ENCODE results near the gene MINDY2.

Gene MINDY2, protein sequence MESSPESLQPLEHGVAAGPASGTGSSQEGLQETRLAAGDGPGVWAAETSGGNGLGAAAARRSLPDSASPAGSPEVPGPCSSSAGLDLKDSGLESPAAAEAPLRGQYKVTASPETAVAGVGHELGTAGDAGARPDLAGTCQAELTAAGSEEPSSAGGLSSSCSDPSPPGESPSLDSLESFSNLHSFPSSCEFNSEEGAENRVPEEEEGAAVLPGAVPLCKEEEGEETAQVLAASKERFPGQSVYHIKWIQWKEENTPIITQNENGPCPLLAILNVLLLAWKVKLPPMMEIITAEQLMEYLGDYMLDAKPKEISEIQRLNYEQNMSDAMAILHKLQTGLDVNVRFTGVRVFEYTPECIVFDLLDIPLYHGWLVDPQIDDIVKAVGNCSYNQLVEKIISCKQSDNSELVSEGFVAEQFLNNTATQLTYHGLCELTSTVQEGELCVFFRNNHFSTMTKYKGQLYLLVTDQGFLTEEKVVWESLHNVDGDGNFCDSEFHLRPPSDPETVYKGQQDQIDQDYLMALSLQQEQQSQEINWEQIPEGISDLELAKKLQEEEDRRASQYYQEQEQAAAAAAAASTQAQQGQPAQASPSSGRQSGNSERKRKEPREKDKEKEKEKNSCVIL

DNA sequence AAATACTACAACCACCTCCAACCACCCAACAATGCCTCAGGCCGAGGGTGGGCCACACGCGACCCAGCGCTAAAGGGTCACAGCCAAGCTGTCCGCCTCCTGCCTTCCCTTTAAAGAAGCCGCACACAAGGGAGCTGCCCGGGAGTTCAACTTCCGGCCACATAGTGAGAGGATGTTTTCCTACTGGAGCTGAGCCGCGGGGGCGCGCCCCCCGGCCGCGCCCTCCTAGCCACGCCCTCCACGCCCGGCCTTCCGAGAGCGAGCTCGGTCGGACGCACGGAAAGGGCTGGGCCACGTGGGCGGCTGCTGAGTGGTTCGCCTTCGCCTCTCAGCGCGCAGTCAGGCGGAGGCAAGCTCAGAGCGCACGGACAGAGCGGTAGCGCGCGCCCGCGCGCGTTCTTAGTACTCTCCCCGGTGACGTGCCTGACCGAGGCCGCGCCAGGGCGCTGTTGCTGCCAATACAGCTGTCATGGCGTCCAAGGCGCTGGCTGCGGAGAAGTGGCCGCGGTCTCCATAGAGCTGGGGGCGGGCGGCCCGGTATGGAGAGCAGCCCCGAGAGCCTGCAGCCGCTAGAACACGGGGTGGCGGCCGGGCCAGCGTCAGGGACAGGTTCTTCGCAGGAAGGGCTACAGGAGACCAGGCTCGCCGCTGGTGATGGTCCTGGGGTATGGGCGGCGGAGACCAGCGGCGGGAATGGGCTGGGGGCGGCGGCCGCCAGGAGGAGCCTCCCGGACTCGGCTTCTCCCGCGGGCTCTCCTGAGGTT, at the start of gene MINDY2:
Gene MINDY2, plus strand, starts transcription at position 446 of the 764 bp plus-strand sequence. Its CDS starts 94 bp downstream, at position 540.
- DNase-seq: peak; percentile 93

GRCh38 chr15:58724466-58724865, 46.6 kb upstream of the MINDY2 start:
- no peak for DNase-seq

DNA sequence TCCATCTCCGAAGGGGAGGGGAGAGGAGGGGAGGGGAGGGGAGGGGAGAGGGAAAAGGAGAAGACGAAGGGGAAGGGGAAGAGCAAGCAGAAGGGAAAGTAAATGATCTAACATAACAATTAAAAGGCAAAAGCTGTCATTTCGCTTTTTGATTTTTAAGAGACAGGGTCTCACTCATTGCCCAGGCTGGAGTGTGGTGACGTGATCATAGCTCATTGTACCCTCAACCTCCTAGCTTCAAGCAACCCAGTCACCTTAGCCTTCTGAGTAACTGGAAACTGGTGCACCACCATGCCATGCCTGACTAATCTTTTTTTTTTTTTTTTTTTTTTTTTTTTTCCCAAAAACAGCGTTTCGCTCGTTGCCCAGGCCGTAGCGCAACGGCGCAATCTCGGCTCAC, 44.2 kb upstream of the MINDY2 start:
- DNase-seq: no peak

DNA sequence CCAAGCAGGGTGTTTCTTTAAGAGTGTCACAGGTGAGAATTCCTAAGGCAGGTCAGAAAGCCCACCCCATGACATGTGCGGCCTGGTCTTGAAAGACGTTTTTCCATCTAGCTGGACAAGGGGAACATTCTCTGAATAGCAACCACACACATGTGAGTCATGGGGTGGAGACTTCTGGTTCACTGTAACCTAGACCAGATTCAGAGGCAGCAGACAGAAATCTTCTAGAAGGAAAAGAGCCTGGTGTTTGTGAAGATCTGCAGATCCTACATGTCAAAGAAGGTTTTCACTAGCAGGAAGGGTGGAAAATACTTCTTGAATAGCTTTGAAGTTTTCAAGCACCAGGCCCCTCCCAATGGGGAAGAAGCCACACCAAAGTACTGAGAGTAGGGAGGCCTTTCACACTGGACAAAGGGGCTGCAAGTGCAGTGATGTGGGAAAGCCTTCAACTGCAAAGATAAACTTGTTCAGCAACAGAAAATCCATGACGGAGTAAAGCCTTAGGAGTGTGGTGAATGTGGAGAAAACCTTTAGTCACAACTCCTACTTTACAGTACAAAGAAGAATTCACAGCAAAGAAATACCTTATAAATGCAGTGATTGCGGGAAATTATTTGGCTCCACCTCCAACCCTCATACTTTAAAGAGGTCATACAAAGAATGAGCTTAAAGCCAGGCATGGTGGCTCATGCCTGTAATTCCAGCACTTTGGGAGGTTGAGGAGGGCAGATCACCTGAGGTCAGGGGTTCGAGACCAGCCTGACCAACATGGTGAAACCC, 39.2 kb upstream of the MINDY2 start:
- no peak for DNase-seq

GRCh38 chr15:58732625-58733363, 38.3 kb upstream of the MINDY2 start:
- DNase-seq: no peak

GRCh38 chr15:58734859-58735258, 36.2 kb upstream of the MINDY2 start:
- DNase-seq: no peak

DNA sequence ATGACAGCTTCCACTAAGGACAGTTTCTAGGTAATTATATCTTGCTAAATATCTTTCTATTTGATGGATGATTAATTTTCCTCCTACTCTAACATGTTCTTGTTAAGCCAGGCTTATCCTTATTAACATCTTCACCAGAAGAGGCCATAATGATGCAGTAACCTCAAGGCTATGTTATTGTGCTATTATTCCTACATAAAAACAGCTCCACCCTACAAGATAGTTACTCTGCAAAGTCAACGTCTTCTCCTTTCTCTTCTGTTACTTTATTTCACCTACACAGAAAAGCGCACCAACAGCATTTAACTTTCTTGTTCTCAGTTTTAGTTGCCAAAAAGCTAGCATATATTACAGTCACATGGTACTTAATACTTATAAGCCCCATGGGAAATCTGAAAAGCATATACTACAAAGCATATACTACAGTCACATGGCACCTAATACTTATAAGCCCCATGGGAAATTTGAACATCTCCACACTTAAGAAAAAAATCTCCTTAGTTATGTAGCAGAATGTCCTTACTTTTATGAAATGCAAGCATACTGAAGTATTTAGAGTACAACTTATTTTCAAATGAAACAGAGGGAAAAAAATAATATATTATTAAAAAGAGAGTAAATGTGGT, 35.0 kb upstream of the MINDY2 start:
- no peak for DNase-seq

DNA sequence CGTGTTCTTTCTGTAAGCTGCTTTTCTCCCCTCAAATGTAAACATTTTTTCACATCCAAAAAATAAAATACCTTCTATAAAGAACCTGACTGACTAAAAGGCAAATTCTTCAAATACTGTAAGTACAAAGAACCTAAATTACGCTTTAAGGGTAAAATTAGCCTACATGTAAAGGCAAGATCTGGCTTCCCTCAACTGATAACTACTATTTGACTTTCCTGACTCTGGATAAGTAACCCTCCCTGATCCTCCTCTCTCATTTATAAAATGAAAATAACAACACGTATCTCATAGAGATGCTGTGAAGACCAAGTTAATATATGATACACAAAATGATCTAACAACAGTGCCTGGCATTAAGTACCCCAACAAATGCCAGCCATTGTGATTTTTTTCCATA, 33.8 kb upstream of the MINDY2 start:
- DNase-seq: no peak

DNA sequence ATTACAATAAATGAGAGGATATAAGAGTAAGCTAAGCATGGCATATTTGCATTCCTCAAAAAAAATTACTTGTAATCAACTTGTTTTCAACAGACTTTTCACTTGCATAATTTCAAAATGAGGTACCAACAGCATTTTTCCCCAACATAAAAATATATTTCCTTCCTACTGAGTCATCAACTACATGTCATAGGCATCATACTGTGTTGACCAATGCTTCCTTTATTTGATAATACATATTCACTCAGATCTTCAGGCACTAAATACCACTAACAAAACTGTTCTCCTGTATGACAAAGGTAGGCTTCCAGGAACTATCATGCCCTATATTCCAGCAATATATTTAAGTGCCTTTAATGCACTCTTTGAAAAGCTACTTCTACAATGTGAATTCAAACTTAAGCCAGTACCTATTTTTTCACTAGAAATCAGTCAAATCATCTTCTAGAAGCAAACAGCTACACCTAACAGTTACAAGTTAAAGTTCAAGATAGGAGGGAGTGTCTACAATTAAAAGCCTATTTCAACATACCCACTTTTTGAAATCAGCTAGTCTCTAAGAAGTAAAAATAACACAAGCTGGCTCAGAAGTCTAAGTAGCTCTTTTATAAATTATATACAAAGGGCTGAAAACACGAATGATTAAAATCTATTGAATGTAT, 32.9 kb upstream of the MINDY2 start:
- no peak for DNase-seq

DNA sequence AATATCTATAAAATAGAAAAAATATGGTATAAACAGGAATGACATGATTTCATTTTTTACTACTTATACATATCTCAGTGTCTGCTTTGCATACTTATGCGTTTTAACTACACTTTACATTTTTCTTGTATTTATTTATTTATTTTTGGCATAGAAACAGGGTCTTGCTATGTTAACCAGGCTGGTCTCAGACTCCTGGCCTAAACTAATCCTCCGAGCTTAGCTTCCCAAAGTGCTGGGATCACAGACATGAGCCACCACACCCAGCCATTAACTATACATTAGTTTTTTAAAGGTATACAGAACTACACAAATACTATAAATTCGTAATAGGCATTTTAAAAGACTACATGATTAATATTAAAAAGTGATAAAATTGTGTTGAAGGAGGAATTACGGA, 30.7 kb upstream of the MINDY2 start:
- no peak for DNase-seq

- DNase-seq: no peak
These were observed 30.1 kb upstream of the MINDY2 start for GRCh38 chr15:58741032-58741431.

GRCh38 chr15:58742022-58742813, 28.9 kb upstream of the MINDY2 start:
- DNase-seq: no peak

DNA sequence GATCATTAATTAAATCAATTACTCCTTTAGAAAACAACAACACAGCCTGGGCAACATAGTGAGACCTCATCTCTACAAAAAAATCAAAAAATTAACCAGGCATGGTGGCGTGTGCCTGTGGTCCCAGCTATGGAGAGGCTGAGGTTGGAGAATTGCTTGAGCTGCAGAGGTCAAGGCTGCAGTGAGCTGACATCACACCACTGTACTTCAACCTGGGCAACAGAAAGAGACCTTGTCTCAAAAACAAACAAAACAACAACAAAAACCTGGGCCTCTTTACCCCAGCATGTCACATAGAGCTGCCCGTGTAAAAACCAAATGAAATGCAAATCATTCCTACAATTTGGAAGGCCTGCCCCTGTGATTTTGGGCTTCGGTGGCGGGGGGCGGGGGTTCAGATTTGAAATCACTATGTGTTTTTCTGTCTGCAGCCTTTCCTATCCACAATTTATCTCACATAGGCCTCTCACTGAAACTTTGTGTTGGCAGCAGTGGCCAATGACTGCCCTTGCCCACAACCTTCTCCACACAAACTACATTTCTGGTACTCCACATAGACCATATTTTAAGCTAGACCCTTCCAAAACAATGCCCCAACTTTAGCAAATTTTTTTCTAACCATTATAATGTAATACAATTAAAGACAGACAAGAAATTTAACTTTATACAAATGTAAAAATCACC, 28.1 kb upstream of the MINDY2 start:
- DNase-seq: no peak

GRCh38 chr15:58746174-58746573, 24.9 kb upstream of the MINDY2 start:
- DNase-seq: no peak

GRCh38 chr15:58748040-58748851, 22.9 kb upstream of the MINDY2 start:
- DNase-seq: no peak

- no peak for DNase-seq
These were observed 22.1 kb upstream of the MINDY2 start for GRCh38 chr15:58748852-58749531.

GRCh38 chr15:58749532-58750337, 21.4 kb upstream of the MINDY2 start, which contains the start of gene ADAM10:
TSS of gene ADAM10 (minus strand) at chr15:58749707. CDS start at chr15:58749534, 173 bp downstream.
- DNase-seq: peak; percentile 97
